ENCODE measurements around the gene MAD2L2.

The MAD2L2 gene

GRCh38 chr1:11704691-11705475 lies 23.9 kb upstream of the MAD2L2 start:
- no peak for DNase-seq

- no peak for DNase-seq
These were observed 23.2 kb upstream of the MAD2L2 start for GRCh38 chr1:11704194-11704529.

DNA sequence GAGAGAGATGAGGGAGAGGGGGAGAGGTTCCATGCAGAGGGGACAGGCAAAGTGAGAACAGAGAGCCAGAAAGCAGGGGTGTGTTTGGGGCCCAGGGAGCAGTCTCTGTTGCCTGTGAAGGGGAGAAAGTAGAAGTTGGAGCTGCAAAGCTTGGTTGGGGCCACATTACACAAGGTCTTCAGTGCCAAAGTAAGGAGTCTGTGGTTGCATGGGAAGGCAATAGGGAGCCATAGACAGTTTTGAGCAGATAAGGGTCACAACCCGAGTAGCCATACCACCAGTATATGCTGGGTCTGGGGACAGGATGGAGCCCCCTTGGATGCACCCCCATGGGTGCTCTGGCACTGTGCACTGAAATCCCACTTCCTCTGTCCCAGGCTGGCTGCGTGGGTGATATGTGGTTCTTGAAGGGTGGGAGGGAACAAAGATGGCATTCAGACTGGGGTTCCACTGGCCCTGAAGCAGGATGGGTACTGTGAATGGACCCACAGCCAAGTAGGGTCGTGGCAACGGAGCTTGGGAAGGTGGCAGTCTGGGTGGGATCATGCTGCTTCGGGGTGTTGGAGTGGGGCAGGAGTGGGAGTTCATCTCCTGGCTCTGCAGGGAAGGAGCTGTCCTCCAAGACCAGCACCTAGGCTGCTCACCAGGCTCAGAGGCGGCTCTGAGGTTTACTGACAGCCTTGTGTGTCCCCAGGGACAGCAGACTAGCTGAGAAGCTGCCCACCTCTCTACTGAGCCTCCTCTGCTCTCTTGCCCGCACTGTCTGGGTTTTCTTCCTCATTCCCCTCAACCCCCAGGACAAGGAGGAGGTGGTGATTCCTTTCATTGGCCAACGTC lies 22.6 kb upstream of the MAD2L2 start:
- no peak for DNase-seq

DNA sequence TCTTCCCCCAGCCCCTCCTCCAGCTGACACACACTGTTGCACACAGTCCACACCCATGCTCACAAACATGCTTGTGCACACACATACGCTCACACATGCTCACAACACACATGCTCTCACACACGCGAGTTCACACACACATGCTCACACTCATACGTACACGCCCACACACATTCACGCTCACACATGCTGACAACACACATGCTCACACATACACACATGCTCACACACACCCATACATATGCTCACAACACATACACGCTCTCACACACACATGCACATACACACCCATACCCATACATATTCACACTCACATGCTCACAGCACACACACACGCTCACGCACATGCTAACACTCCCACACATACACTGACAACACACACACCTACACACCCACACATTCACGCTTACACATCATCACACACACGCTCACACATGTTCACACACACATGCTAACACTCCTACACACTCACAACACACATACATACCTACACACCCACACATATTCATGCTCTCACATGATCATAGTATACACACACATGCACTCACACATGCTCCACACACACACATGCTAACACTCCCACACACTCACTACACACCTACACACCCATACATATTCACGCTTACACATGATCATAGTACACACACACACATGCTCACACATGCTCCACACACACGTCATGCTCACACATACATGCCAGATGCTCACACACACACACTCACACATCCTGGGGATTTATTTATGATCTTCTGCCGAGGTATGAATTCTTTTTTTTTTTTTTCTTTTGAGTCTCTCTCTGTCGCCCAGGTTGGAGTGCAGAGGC lies 21.2 kb upstream of the MAD2L2 start:
- DNase-seq = no peak

GRCh38 chr1:11701551-11701961 lies 20.6 kb upstream of the MAD2L2 start:
- DNase-seq = no peak

DNA sequence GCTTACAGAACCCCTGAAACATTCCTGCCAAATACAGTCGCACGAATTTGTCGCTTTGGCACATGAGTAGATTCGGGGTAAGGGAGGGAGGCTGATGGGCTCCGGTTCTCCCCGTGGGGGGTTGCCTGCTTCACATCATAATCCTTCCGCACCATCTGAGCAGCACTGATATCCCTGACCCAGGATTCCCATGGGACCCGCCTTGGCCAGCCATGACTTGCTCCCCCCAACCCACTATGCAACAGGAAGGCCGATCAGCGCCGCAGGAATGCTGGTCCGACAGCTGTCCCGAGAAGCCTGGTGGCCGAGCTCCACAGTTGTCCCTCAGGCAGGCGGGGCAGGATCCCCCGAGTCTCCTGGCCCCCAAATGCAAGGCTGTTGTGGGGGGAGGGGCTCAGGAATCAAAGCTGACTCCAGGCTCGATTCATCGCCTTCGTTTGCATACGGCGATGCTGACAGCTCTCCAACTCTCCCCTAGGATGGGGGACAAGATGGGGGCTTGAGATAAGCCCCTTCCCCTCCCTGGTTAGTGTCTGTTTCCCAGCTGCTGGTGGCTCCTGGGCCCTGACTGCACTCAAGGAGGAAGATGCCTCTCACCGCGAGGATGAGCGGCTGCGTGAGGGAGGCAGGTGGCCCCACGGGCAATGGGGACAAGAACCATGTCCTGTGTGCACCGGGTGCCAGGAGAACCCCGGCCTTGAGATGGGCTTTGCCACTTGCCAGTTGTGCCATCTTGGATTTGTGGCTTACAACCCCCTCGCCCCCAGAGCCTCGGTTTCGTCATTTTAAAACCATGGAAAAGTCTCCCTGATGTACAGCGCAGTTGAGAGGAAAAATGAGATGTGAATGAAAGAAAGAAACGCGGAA lies 19.9 kb upstream of the MAD2L2 start:
- DNase-seq = no peak

DNA sequence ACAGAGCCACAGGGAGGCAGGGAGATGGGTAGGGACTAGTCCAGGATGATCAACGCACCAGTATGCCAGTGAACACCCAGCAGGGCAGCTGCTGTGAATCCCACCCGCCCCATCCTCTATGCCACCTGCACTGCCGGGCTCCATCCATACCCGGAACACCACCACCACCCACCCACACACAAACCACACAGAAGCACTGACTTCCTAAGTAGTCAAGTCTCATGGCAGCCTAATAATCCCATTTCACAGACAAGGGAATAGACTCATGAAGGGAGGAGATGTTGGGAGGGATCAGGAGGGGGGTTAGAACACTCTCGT lies 16.9 kb upstream of the MAD2L2 start:
- no peak for DNase-seq

GRCh38 chr1:11697188-11697892 lies 16.4 kb upstream of the MAD2L2 start:
- DNase-seq = no peak

DNA sequence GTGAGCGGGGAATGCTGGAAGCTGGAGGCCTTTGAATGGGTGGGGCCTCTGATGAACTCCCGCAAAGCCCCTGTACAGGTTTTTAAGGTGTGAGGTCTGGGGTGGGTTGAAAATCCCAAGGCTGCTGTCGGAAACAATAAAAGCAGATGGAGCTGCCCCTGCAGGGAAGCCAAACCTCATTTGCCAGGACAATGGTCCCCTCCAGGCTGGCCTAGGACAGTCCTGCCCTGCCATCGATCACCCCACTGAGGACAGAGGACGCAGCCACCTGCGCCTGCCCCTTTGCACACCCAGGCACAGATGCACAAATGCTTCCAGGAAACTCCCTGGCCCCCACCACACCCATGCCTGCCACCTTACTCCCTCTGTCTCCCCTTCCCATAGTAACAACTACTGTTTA lies 14.9 kb upstream of the MAD2L2 start:
- no peak for DNase-seq

DNA sequence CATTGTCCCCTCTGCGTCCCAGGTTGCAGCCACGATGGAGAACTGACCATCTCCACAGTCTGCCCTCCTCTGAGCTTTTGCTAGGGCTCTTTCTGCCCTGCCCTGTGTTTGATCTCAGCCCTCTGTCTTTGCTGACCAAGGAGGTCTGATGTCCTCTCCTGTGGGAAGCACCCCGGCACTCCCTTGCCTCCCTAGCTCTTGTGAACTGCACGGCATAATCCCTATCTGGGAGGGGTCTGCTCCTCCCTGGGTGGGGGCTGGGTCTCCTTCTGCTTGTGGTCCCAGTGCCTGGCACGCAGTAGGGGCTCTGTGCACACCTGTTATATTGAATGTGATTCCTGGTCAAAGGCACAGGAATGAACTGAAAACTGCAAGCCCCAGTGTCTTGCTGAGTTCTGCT lies 13.0 kb upstream of the MAD2L2 start:
- no peak for DNase-seq

DNA sequence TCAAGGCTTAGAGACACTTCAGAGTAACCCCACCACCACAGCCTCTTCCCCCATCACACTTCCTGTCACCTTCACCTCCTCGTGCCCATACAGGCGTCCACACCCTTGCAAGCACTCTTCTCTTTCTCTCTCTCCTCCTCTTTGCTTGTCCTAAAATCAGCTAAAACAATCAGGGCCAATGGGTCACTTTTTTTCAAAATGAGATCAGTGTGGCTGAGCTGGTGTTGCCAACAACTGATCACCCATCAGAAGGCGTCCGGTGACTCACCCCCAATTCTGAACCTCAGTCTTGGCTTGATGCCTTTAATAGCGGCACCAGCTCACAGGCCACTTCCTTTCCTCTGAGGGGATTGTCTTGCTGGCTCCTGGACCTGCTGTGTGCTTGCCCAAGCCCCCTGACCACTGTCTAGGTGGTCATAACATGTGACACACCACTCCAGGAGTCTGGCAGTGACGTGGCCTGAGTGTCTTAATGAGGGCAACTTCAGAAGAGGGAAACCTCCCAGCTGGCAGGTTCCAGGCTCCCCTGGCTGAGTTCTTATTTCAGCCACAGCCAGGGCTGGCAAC lies 12.2 kb upstream of the MAD2L2 start:
- DNase-seq = peak; percentile 48

- no peak for DNase-seq
These were observed 11.2 kb upstream of the MAD2L2 start for GRCh38 chr1:11691928-11692711.

- DNase-seq = no peak
These were observed 10.5 kb upstream of the MAD2L2 start, which contains the start of gene DRAXIN for GRCh38 chr1:11691302-11691914. DRAXIN (plus strand) TSS chr1:11691710; CDS start chr1:11706259, 14,549 bp downstream.

DNA sequence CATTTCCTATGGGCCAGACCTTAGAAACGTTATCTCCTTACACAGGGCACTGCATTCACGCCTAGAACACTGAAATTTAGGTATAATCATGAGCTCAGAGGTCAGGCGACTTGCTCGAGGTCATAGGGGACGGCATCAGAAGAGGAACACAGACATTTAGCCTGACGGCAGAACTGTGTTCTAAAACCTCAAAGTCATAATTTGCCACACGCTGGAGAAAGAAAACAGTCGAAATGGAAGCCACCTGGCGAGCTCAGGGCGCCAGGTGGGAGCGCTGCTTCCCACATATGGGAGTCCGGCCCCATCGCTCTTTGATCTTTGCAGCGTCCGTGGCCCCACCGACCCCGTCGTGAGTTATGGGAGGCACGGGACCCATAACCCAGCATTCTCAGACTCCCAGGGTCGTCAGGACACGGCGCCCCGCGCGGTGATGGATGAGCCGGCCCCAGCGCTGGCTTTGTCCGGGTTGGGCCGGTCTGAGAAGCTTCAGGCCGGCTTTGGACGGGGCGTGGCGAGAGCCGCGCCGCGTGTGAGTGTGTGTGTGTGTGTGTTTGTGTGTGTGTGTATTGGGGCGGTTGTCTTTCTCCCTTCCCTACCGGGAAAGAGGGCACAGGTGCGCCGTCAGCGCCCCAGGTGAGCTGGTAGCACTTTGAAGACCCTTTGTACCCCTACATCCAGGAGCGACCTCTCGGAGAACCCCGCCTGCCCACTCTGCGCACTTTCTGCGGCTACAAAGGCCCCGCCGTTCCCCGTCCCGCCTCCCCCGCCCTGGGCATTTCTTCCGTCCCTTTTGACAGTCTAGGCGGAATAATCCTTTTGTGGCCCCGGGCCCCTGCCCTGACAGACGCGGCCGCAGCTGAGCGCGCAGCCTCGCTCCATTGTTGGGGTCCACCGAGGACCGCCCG lies 9.7 kb upstream of the MAD2L2 start:
- no peak for DNase-seq

DNA sequence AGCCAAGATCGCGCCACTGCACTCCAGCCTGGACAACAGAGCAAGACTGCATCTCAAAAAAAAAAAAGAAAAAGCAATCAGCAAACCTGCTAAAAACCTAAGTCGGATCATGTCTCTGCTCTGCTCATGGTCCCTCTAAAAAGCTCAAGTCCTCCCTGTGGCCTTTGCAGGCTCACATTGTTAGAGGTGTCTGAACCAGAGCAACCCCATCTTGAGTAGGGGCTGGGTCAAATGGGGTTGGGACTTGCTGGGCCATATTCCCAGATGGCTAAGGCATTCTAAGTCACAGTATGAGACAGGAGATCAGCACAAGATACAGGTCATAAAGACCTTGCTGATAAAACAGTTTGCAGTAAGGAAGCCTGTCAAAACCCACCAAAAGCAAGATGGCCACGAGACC lies 7.6 kb upstream of the MAD2L2 start:
- DNase-seq = no peak

GRCh38 chr1:11685210-11685752 lies 4.3 kb upstream of the MAD2L2 start:
- DNase-seq = no peak

GRCh38 chr1:11684070-11684469 lies 3.1 kb upstream of the MAD2L2 start:
- no peak for DNase-seq

DNA sequence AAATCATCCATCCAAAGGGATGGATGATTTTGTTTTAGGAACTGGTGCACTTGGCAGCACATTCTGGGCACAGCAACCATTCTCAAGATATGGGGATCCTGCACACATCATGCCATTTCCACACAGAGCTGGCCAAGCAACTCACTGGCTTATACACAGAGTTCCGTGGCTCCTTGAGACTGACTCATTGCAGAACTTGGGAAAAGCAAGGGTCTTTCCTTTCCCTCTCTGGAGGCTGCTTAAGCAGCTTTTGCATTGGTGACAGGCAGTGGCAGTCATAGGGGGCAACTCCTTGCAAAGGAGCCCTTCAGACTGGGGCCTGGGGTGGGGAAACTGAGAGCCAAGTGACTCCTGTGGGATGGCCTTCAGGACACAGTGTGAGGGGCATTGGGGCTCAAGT lies 1.9 kb upstream of the MAD2L2 start:
- no peak for DNase-seq

DNA sequence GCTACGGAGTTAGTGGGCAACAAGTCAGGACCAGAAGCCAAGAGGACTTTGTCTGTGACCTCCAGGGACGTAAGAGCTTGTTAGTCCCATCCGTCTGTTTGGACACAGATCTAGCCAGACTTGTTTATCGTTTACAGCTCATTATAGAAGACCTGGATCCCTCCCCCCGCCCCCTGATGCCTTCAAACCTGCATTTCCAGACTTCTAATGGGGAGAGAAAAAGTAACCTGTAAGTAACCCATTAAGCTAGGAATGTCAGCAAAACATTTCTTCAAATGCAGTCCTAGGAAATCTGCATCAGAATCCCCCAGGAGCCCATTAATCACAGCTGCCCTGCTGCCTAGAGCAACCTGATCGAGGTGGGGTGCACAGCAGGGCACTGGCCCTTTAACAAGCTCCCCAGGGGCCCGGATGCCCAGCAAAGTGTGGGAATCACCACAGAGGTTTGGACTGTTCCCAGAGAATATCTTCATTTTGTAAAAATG lies 1.4 kb upstream of the MAD2L2 start:
- DNase-seq = no peak

All from CD4-positive, alpha-beta T cell treated with Interleukin-6 for 4 hours (primary cell).